NCI-H146 treated with DMSO at 0.1 percent for 48 hours (cell line): Measurements from ENCODE around the gene HIVEP1.
A peak's percentile ranks its signal among the peaks of the same experiment; 100 is the strongest.

Experiments
- DNase-seq: peaks from one replicate; lab custom pipeline; 2025; ENCODE audit not compliant: unreplicated experiment; lab: John Stamatoyannopoulos, UW

The HIVEP1 gene

DNA sequence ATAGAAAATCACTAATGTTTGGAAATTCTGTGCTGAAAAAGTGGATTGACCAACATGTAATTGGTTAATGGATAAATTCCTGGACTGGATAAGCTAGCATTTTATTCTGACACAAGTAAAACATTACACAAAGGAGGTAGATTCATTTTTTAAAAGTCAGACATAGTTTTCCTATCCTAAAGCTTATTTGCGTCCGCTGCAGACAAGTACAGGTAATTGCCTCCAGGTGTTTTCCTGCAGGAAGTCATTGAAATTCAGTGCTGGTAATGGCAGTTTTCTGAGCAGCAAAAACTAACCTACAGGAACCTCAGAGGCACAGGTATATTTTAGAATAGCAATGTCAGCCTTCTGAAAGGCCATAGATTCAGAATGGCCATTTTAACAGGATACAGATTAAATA, 20.0 kb upstream of the HIVEP1 start:
- DNase-seq: peak; percentile 69

DNA sequence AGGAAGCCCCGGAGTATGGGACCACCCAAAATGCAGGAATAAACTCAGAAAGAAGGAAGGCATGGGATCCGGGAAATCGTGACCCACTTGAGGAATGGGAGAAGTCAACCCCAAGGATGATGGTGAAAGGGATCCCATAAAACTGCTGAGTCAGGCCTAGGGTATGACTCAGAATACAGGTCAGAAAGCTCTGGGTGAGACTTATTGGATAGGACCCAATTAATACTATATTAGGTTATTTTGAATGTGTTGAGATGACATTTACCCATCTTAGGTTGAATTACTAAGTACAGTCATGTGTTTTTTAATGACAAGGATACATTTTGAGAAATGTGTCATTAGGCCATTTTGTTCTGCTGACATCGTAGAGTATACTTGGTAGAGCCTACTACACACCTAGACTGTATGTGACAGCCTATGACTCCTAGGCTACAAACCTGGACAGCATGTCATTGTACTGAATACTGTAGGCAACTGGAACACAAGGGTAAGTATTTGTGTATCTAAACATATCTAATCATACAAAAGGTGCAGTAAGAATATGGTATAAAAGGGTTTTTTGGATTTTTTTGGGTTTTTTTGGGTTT, 17.1 kb upstream of the HIVEP1 start:
- no peak for DNase-seq

GRCh38 chr6:11996751-11997150, 15.4 kb upstream of the HIVEP1 start:
- no peak for DNase-seq

DNA sequence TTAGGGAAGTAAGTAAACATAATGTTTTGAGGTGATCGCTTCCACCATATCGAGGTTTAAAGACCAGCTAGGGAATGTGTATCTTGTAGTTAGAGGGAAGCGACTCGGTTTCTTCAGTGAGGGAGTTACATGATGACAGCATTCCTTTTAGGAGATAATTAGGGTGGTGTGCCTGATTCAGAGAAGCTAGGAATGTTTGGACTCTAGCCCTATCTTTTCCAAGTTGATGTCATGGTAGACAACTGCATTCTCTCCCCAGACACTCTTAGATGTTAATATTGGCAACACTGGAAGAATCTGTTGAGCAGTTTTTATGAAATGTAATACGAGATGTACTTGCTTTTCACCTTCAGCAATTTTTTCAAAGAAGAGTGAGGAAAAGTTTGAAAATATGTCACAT, 12.9 kb upstream of the HIVEP1 start:
- no peak for DNase-seq

- no peak for DNase-seq
Measured at GRCh38 chr6:12000174-12000573, 11.9 kb upstream of the HIVEP1 start.

DNA sequence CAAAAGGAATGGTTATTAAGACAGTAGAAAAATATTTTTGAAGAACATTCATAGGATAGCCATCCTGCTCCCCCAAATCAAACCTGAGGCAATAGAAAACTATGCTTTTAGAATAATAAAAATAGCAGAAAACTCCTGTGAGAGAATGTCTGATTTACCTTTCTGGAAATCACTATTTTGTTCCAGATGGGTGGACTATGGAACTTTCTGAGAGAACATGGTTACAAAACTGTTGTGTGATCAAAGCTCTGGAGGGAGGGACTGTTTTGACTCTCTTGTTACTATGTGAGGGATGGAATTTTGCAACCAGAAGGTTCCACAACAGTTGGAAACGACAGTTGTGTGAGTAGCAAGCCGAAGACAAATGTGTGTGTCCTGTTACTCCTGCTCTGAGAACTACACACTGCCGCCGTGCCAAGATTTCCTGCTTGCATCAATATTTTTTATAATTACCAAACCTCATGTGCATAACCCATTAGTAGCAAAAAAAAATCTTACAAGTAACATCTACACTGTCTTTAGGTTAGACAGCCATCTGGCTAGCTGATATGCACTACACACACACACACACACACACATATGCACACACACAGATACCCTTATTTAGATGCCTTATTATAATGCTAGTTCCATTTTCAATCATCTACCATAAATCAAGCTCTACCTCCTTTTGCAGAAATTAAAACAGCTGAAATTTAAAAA, 11.0 kb upstream of the HIVEP1 start:
- DNase-seq: no peak

DNA sequence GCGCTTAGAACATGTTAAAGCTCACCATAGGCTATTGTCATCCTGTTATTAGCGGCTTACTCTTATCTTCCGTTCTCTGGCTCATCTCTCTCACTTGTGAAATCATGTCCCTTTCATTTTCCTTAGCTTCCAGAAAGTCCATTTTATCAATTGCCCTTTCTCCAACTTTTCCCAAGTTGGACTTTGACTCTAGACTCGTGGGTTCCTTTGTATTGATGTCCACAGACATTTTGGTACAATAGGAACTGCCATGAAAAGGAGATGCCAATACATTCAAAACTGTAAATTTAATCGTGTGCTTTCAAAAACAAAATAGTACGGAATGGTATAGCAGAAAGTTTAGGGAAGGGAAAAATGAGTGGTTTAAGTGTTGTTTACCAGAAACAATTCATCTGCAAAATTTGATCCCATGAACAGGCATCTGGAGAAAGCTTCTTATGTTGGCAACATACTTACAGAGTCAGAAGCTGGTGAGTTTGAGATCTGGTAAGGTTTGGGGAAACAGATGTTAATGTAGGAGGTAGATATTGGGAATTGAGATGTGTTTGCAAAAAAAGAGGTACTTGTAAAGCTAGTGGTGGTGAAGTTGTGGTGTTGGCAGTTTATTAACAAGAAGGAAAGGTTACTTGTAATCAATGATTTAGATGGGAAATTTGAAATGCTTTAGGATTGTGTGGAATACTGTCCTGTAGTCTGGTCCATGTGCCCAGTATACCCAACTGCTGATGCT, 10.2 kb upstream of the HIVEP1 start:
- no peak for DNase-seq

GRCh38 chr6:12007473-12007872, 4.6 kb upstream of the HIVEP1 start:
- DNase-seq: no peak

- DNase-seq: no peak
Measured at GRCh38 chr6:12007887-12008286, 4.2 kb upstream of the HIVEP1 start.

GRCh38 chr6:12008366-12009179, 3.5 kb upstream of the HIVEP1 start:
- peak; percentile 72 for DNase-seq

GRCh38 chr6:12009180-12009685, 2.9 kb upstream of the HIVEP1 start:
- DNase-seq: no peak

DNA sequence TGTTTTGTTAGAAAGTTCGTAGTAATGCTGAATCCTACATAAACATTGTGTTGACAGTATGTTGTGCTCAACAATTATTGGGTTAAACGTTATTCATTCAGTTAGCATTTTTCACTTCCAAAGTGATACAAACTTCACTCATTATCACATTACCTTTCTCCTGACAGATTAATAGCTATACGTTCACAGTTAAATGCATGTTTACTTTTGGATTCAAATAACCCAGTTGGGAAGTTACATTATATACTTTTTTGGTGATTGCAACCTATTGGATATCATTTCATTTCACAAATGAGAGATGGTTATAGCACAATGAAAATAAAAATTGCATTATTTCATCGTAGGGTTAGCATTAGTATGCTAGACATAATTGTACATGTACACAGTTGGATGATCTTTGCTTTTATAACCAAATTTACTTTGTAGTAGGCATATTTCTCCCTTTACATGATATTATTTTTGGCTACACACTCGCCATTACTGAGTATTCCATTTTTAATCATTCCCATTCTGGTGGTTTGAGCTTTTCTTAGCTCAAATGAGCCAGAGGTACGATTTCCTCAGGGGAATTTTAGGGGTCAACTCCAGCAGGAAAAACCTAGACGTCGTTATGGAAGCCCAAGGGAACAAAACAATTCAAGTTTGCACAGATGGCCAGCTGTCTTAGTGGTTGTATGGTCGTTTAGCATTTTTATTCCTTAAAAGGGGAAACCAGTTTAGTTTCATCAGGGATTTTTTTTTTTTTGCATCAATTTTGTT, 2.1 kb upstream of the HIVEP1 start:
- no peak for DNase-seq

DNA sequence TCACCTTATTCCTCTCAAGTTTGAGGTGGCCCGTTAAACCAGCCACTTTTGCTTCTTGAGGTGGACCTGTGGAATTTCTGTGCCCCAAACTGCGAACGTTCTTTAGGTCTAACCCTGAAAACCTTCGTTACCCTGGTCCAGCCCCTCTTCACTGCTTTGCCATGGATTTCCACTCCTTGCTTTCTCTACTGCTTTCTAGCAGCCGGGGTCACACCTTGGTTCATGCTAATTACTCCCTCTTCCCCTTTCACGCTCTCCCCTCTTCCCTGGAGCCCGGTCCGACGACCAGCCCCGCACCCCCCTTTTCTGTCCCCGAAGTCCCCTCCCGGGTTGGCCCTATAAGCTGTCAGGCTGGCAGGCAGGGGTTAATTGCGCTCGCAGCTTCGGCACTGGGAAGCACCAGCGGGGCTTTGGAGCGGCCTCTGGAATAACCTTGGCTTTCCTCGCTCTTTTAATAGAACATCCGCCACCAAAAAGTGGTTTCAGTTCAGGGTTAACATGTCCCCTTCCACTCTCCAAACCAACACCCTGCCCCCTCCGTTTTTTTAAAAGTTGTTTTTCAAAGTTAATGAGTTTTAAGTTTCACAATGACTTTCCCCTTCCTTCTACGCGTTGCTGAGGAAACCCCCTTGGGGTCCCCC, 1.4 kb upstream of the HIVEP1 start:
- peak; percentile 79 for DNase-seq

- peak; percentile 90 for DNase-seq
Measured at GRCh38 chr6:12011276-12012037, 655 bp upstream of the HIVEP1 start.

DNA sequence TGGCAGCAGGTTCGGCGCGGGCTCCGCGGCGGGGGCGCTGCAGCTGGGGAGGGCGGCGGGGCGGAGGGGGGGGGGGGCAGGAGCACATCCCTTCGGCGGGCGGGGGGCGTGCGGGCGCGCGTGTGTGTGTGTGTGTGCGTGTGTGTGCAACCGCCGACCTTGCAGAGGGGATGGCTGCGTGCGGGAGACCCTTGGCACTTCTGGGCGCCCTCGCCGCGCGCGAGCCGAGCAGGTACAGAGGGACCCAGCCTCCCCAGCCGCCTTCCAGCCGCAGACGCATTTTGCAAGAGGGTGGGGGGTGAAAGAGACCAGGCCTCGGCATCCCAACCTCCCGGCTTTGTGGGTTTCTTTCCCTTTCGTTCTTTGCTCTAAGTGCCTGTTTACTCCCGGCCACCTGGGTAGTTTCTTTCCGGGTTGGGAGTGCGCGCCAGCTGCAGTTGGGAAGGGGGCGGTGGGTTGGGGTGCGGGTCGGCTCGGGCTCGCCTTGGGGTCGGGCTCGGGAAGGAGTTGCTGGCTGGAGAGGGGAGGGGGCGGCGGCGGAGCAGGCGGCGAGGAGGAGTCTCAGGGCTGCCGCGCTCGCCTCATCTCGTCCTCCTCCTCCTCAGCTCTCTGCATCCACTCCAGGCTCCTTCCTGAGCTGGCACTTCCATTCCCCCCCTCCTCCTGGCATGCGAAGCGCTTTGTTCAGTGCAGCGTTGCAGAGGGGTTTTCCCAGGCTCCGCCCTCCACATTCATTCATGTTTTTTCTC, 620 bp downstream of the HIVEP1 start:
- peak; percentile 50 for DNase-seq

DNA sequence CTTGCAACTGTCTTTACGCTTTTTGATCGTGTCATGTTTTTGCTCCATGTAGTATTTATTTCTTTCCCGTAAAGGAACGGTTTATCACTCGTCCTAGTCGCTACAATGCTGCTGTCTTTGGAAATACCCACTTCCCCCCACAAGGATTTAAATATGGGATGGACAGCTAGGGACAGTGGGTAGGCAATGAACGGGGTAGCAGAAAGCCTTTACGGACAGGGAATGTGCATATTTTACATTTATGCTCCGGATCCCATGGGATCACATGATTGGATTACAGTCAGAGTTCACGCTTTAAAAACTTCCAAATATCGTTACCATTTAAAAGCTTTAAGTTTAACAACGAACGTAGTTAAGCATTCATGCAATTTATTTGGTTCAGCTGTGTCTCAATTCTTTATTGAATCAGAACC, 1.2 kb downstream of the HIVEP1 start:
- DNase-seq: no peak

GRCh38 chr6:12014027-12014872, 2.1 kb downstream of the HIVEP1 start:
- DNase-seq: no peak

- DNase-seq: no peak
Measured at GRCh38 chr6:12014873-12015149, 2.7 kb downstream of the HIVEP1 start.
